OCI-LY1 (cell line): ENCODE measurements around the gene ABLIM1.

Experiments
- H2AFZ ChIP-seq: fragments of 200-600 bp; sonication (generic), shearing (Covaris generic); 2 replicates; pipeline ENCODE4 v1.6.0; 2014; ENCODE audit warnings: antibody characterized with exemption, mild to moderate bottlenecking, low read length
- H3F3A ChIP-seq: fragments of 200-600 bp; sonication (generic), shearing (Covaris generic); 2 replicates; pipeline ENCODE4 v1.6.0; 2014; ENCODE audit warnings: mild to moderate bottlenecking, antibody characterized with exemption, low read length, moderate library complexity; ENCODE audit not compliant: insufficient read depth
- H3K27ac ChIP-seq: fragments of 200-600 bp; sonication (generic); 2 replicates; pipeline ENCODE4 v1.5.1; 2014; ENCODE audit warnings: low read length, mixed run types, mild to moderate bottlenecking, low read depth; ENCODE audit not compliant: poor library complexity, severe bottlenecking
- H3K27me3 ChIP-seq: fragments of 200-600 bp; sonication (generic); 2 replicates; pipeline ENCODE4 v1.6.0; 2014; ENCODE audit warnings: antibody characterized with exemption, mild to moderate bottlenecking, low read length, moderate library complexity; ENCODE audit not compliant: insufficient read depth
- H3K36me3 ChIP-seq: fragments of 200-600 bp; sonication (generic); 2 replicates; pipeline ENCODE4 v1.6.1; 2014; ENCODE audit warnings: mild to moderate bottlenecking, antibody characterized with exemption, low read length, moderate library complexity, mixed read lengths; ENCODE audit not compliant: insufficient read depth
- H3K4me1 ChIP-seq: fragments of 200-600 bp; sonication (generic); 2 replicates; pipeline ENCODE4 v1.5.1; 2014; ENCODE audit warnings: mild to moderate bottlenecking, low read length, moderate library complexity; ENCODE audit not compliant: insufficient read depth, severe bottlenecking
- H3K4me2 ChIP-seq: fragments of 200-600 bp; sonication (generic), shearing (Covaris generic); 2 replicates; pipeline ENCODE4 v1.6.1; 2014; ENCODE audit warnings: low read length
- H3K4me3 ChIP-seq: fragments of 200-600 bp; sonication (generic); 2 replicates; pipeline ENCODE4 v1.5.1; 2014; ENCODE audit warnings: low read length, low read depth, mild to moderate bottlenecking, mixed read lengths; ENCODE audit not compliant: poor library complexity, severe bottlenecking
- H3K79me2 ChIP-seq: fragments of 200-600 bp; shearing (Covaris generic); 2 replicates; pipeline ENCODE4 v1.6.1; 2016; ENCODE audit warnings: mixed run types, low read length, mixed read lengths; ENCODE audit not compliant: insufficient read depth
- H3K9ac ChIP-seq: fragments of 200-600 bp; sonication (generic), shearing (Covaris generic); 2 replicates; pipeline ENCODE4 v1.6.1; 2014; ENCODE audit warnings: mild to moderate bottlenecking, low read length, mixed read lengths
- H3K9me2 ChIP-seq: fragments of 200-600 bp; sonication (generic), shearing (Covaris generic); 2 replicates; pipeline ENCODE4 v1.6.1; 2014; ENCODE audit warnings: low read depth, mild to moderate bottlenecking, low read length, mixed read lengths
- H3K9me3 ChIP-seq: fragments of 200-600 bp; shearing (Covaris generic); 2 replicates; pipeline ENCODE4 v1.6.1; 2014; ENCODE audit warnings: low read length, mixed read lengths
- H4K20me1 ChIP-seq: fragments of 200-600 bp; sonication (generic), shearing (Covaris generic); 2 replicates; pipeline ENCODE4 v1.6.0; 2016; ENCODE audit warnings: mild to moderate bottlenecking, low read length; ENCODE audit not compliant: insufficient read depth
- CTCF ChIP-seq: fragments of 200-600 bp; sonication (generic), shearing (Covaris generic); IDR thresholded peaks from 2 replicates; pipeline ENCODE4 v1.5.1; 2017; ENCODE audit warnings: mild to moderate bottlenecking, antibody characterized with exemption, low read length, moderate library complexity, mixed read lengths
- EZH2 ChIP-seq: fragments of 200-600 bp; sonication (generic), shearing (Covaris generic); IDR thresholded peaks from 2 replicates; pipeline ENCODE4 v1.8.0; 2017; ENCODE audit warnings: borderline replicate concordance, mixed run types, mild to moderate bottlenecking, antibody characterized with exemption, low read length, moderate library complexity, mixed read lengths

The ABLIM1 gene

GRCh38 chr10:114642729-114643128, 15.3 kb downstream of the ABLIM1 start:
- Histone ChIP-seq H3K36me3 (no peaks in the 10 kb centered on the region), H3K27ac (no peak overlapping the region)

GRCh38 chr10:114638821-114639625, 19.1 kb downstream of the ABLIM1 start:
- TF ChIP-seq EZH2 (no peak), CTCF (no peak)
- no peak overlapping the region for H3K4me3 ChIP-seq
- no peak overlapping the region for H3K4me2 ChIP-seq
- H3K27me3 ChIP-seq = no peaks in the 10 kb centered on the region
- no peaks in the 10 kb centered on the region for H3K36me3 ChIP-seq
- H3K27ac ChIP-seq = no peak overlapping the region
- no peak overlapping the region for H2AFZ ChIP-seq
- no peak overlapping the region for H3K9ac ChIP-seq
- H3K4me1 ChIP-seq = no peaks in the 10 kb centered on the region
- no peaks in the 10 kb centered on the region for H3K9me3 ChIP-seq
- H3K79me2 ChIP-seq = no peaks in the 10 kb centered on the region
- H4K20me1 ChIP-seq = no peaks in the 10 kb centered on the region
- no peaks in the 10 kb centered on the region for H3K9me2 ChIP-seq
- H3F3A ChIP-seq = no peaks in the 10 kb centered on the region

More at GRCh38 chr10:114642729-114643128, 15.3 kb downstream of the ABLIM1 start:
- no peaks in the 10 kb centered on the region for H3K9me3 ChIP-seq
- TF ChIP-seq CTCF (no peak), EZH2 (no peak)
- no peaks in the 10 kb centered on the region for H3K79me2 ChIP-seq
- H3F3A ChIP-seq = no peaks in the 10 kb centered on the region
- H3K9ac ChIP-seq = no peak overlapping the region
- H3K4me3 ChIP-seq = no peak overlapping the region
- no peaks in the 10 kb centered on the region for H3K27me3 ChIP-seq
- no peak overlapping the region for H3K4me2 ChIP-seq
- H3K4me1 ChIP-seq = no peaks in the 10 kb centered on the region
- no peaks in the 10 kb centered on the region for H4K20me1 ChIP-seq
- H3K9me2 ChIP-seq = no peaks in the 10 kb centered on the region
- no peak overlapping the region for H2AFZ ChIP-seq

DNA sequence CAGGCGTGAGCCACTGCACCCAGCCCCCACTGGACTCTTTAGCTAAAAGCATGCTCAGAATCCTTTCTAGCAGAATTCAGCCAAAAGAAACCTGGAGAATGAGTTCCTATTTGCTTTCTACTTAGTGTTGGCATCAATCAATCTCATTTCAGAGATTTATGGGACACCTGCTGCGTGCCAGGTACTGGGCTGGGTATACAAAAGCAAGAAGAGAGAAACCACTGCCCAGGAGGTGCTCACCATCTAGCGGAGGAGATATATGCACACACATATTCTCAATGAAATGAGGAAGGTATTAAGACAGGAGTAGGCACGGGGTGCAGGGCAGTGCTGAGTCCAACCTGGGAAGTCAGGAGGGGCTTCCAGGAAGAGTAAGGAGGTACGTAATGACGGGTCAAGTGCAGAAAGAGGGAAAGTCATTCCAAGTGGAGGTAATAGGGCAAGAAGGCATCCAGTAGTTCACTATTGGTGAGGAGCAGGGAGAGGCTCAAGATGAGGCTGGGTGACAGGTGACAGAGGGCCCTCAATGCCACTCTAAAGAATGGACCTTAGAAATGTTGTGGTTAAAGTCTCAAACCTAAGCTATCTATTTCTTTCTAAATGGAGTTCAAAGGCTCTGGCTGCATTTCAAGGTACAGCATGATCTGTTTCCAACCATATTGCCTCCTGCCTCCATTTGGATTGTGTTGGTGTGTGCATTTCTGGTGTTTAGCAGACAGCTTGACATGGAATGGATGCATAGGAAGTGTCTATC, 22.1 kb downstream of the ABLIM1 start:
- no peaks in the 10 kb centered on the region for H3K9me2 ChIP-seq
- H3K9me3 ChIP-seq = no peaks in the 10 kb centered on the region
- no peak overlapping the region for H2AFZ ChIP-seq
- no peak overlapping the region for H3K9ac ChIP-seq
- H4K20me1 ChIP-seq = no peaks in the 10 kb centered on the region
- no peaks in the 10 kb centered on the region for H3F3A ChIP-seq
- H3K4me2 ChIP-seq = no peak overlapping the region
- no peaks in the 10 kb centered on the region for H3K36me3 ChIP-seq
- no peaks in the 10 kb centered on the region for H3K4me1 ChIP-seq
- no peak overlapping the region for H3K27ac ChIP-seq
- no peaks in the 10 kb centered on the region for H3K79me2 ChIP-seq
- TF ChIP-seq CTCF (no peak), EZH2 (no peak)
- H3K4me3 ChIP-seq = no peak overlapping the region
- H3K27me3 ChIP-seq = no peaks in the 10 kb centered on the region
